K562 (cell line): ENCODE measurements around the gene MEF2D. TPM values are rescaled to one million over a fixed set of nuclear protein-coding genes. Genes with fewer than 3 reads are reported as not detected.

ENCODE experiments used
- BHLHE40 ChIP-seq: IDR thresholded peaks from 2 replicates; pipeline ENCODE4 v1.6.1; 2011; ENCODE audit warnings: low read length, improper control_type of control experiment
- CCNT2 ChIP-seq: IDR thresholded peaks from 2 replicates; pipeline ENCODE4 v1.6.1; 2011; ENCODE audit warnings: borderline replicate concordance, low read depth, mild to moderate bottlenecking, moderate library complexity, mixed read lengths, low read length; ENCODE audit not compliant: insufficient read length; ENCODE audit errors: extremely low read depth
- ETV6 ChIP-seq, 3 experiments: fragments of 150-350 bp in 1 of 3; sonication (generic) in 1 of 3; formaldehyde crosslinking in 1 of 3; IDR thresholded peaks; 2 replicates each; pipeline versions ENCODE4 v1.6.1 to v1.8.0; 2014 to 2022; ENCODE audit warnings: borderline replicate concordance in 2 of 3, low read depth in 2 of 3, antibody characterized with exemption in 1 of 3, low read length in 1 of 3, mild to moderate bottlenecking in 1 of 3, missing genetic modification reagents in 1 of 3
- FOXM1 ChIP-seq, 2 experiments: fragments of 450-650 bp in 1 of 2; sonication (generic) in 1 of 2; formaldehyde crosslinking in 1 of 2; IDR thresholded peaks; 2 replicates each; pipeline versions ENCODE4 v1.6.1 to v1.9.0; 2017 to 2022; ENCODE audit warnings: low read depth in 2 of 2, mild to moderate bottlenecking in 2 of 2, missing genetic modification reagents in 1 of 2, moderate library complexity in 1 of 2
- GABPB1 ChIP-seq: sonication (generic); formaldehyde crosslinking; IDR thresholded peaks from 2 replicates; pipeline ENCODE4 v1.8.0; 2022; ENCODE audit warnings: mild to moderate bottlenecking, missing genetic modification reagents
- GTF2F1 ChIP-seq: IDR thresholded peaks from 2 replicates; pipeline ENCODE4 v1.6.1; 2011; ENCODE audit warnings: low read depth, low read length, improper control_type of control experiment
- HDAC3 ChIP-seq: fragments of 450-650 bp; IDR thresholded peaks from 2 replicates; pipeline ENCODE4 v1.6.1; 2018; ENCODE audit warnings: borderline replicate concordance, mild to moderate bottlenecking, moderate library complexity; ENCODE audit not compliant: partially characterized antibody
- ILF3 ChIP-seq: fragments of 450-650 bp; IDR thresholded peaks from 2 replicates; pipeline ENCODE4 v1.6.1; 2018; ENCODE audit warnings: antibody characterized with exemption, mild to moderate bottlenecking, moderate library complexity, borderline replicate concordance
- MAZ ChIP-seq, 2 experiments: fragments of 450-650 bp in 1 of 2; sonication (generic) in 1 of 2; formaldehyde crosslinking; IDR thresholded peaks in 1 of 2; conservative IDR thresholded peaks in 1 of 2; 2 replicates each; pipeline versions ENCODE4 v1.4.0 to v1.5.0; 2020; ENCODE audit warnings: mild to moderate bottlenecking in 1 of 2, missing genetic modification reagents in 1 of 2
- MTA1 ChIP-seq: fragments of 450-650 bp; IDR thresholded peaks from 2 replicates; pipeline ENCODE4 v1.6.1; 2017; ENCODE audit warnings: borderline replicate concordance
- NBN ChIP-seq: fragments of 450-650 bp; IDR thresholded peaks from 2 replicates; pipeline ENCODE4 v1.6.1; 2016; ENCODE audit warnings: low read depth, mild to moderate bottlenecking
- NFIC ChIP-seq: fragments of 450-650 bp; IDR thresholded peaks from 2 replicates; pipeline ENCODE4 v1.6.1; 2017; ENCODE audit warnings: mild to moderate bottlenecking, inconsistent platforms
- POLR2H ChIP-seq: IDR thresholded peaks from 2 replicates; pipeline ENCODE4 v1.6.1; 2016; ENCODE audit warnings: missing genetic modification characterization, low read depth, mild to moderate bottlenecking, control low read depth, missing compliant biosample characterization, moderate library complexity
- SIN3A ChIP-seq, 2 experiments: fragments of 150-350 bp in 1 of 2; IDR thresholded peaks; 2 replicates each; pipeline ENCODE4 v1.6.1; 2011 to 2016; ENCODE audit warnings: borderline replicate concordance in 2 of 2, low read depth in 2 of 2, low read length in 2 of 2, mild to moderate bottlenecking in 2 of 2, moderate library complexity in 2 of 2; ENCODE audit not compliant: control insufficient read depth in 1 of 2
- SIN3B ChIP-seq: fragments of 450-650 bp; IDR thresholded peaks from 2 replicates; pipeline ENCODE4 v1.6.1; 2017; ENCODE audit warnings: low read depth, mild to moderate bottlenecking, moderate library complexity
- STAT5B ChIP-seq: fragments of 250-450 bp; sonication (Bioruptor Pico); IDR thresholded peaks from 2 replicates; pipeline ENCODE4 v1.8.0; 2021; ENCODE audit warnings: mild to moderate bottlenecking, inconsistent platforms
- TAF9B ChIP-seq: fragments of 450-650 bp; IDR thresholded peaks from 2 replicates; pipeline ENCODE4 v1.6.1; 2018; ENCODE audit warnings: mild to moderate bottlenecking; ENCODE audit not compliant: partially characterized antibody
- TGIF2 ChIP-seq: sonication (generic); formaldehyde crosslinking; IDR thresholded peaks from 2 replicates; pipeline ENCODE4 v1.8.1; 2022; ENCODE audit warnings: mild to moderate bottlenecking, missing genetic modification reagents, moderate library complexity
- ZNF79 ChIP-seq: fragments of 250-450 bp; sonication (Bioruptor Pico); IDR thresholded peaks from 2 replicates; pipeline ENCODE4 v1.4.0; 2020; ENCODE audit warnings: low read depth, mild to moderate bottlenecking, moderate library complexity
- polyA plus RNA-seq, 8 experiments: library from polyadenylated mRNA; depleted of rRNA in 4 of 8; stranded (reverse) in 5 of 8; unstranded in 3 of 8; fragments of >200 nt; fragmentation: Nextera tagmentation in 2 of 8; fragmentation: Illumina TruSeq in 1 of 8; extraction: Ambion mirVana in 2 of 8; extraction: Trizol in 1 of 8; gene quantifications; 2 replicates each; pipeline versions ENCODE4 v1.2.1 to v1.2.3, GENCODE V29; 2011 to 2014; ENCODE audit warnings: inconsistent platforms in 1 of 8, missing spikeins in 1 of 8
- total RNA-seq, 7 experiments: library from RNA; depleted of rRNA in 6 of 7; stranded (reverse); fragments of >200 nt in 6 of 7; fragmentation: Illumina TruSeq in 2 of 7; extraction: Trizol in 2 of 7; gene quantifications; 2 replicates each; pipeline versions ENCODE4 v1.2.1 to v1.2.3, GENCODE V29; 2011 to 2021; ENCODE audit warnings: low replicate concordance in 1 of 7
- TF ChIP-seq, protein P1 (sequence below): fragments of 250-450 bp; sonication (Bioruptor Pico); IDR thresholded peaks from 2 replicates; pipeline ENCODE4 v1.8.0; 2022; ENCODE audit warnings: moderate library complexity, mild to moderate bottlenecking, inconsistent platforms
- TF ChIP-seq, protein P2 (sequence below), 2 experiments: fragments of 450-650 bp in 1 of 2; sonication (generic) in 1 of 2; formaldehyde crosslinking in 1 of 2; IDR thresholded peaks in 1 of 2; conservative IDR thresholded peaks in 1 of 2; 2 replicates each; pipeline versions ENCODE4 v1.6.1 to v1.8.1; 2016 to 2023; ENCODE audit warnings: mild to moderate bottlenecking in 2 of 2, moderate library complexity in 2 of 2, inconsistent platforms in 1 of 2, missing genetic modification reagents in 1 of 2

Gene MEF2D
- total and polyA plus RNA-seq, 9 of the 15 experiments (the other 6 are each of a cell fraction or from before 2014, with no cell fraction given): 0.10 to 19.5 (median 2.6) TPM

GRCh38 chr1:156504821-156505678 is 4.5 kb upstream of the MEF2D start (continued):
- TF ChIP-seq NBN (peak; percentile 94; the same call in 1 of the 2 replicates), FOXM1 (IDR thresholded peaks at IDR 0.05; ENCODE audit: low read depth) (peak; percentile 87), FOXM1 (CRISPR knock-in tag; IDR thresholded peaks at IDR 0.05; ENCODE audit: low read depth) (no peak), MAZ (CRISPR knock-in tag; conservative IDR thresholded peaks at IDR 0.05 in 1 of 2, IDR thresholded peaks at IDR 0.05 in 1 of 2) (peak; percentile 95 to 97), HDAC3 (peak; percentile 63), MTA1 (peak; percentile 81; the same call in 1 of the 2 replicates), BHLHE40 (peak; percentile 96), ZNF79 (CRISPR knock-in tag) (0 out of 2 replicates have a peak, but pooled peaks have one; percentile 13), TGIF2 (no peak), NFIC (peak; percentile 52; the same call in 1 of the 2 replicates), SIN3B (0 out of 2 replicates have a peak, but pooled peaks have one; percentile 32), CCNT2 (peak; percentile 70), GTF2F1 (no peak), GABPB1 (CRISPR knock-in tag) (peak; percentile 49; the same call in 1 of the 2 replicates), STAT5B (CRISPR knock-in tag) (no peak), SIN3A (IDR thresholded peaks at IDR 0.05; ENCODE audit: borderline replicate concordance in 2 of 2, control insufficient read depth in 1 of 2, low read depth in 2 of 2, low read length in 2 of 2) (peak in 1 of 2 experiments; percentile 69; a peak in 1 of 4 replicates), TAF9B (peak; percentile 91), ILF3 (no peak), ETV6 (IDR thresholded peaks at IDR 0.05; ENCODE audit: borderline replicate concordance in 1 of 2, low read depth in 2 of 2, low read length in 1 of 2) (peak in 1 of 2 experiments; percentile 8; a peak in 1 of 4 replicates), ETV6 (CRISPR knock-in tag; IDR thresholded peaks at IDR 0.05; ENCODE audit: borderline replicate concordance) (no peak), POLR2H (no peak)
- TF ChIP-seq, protein P1, sequence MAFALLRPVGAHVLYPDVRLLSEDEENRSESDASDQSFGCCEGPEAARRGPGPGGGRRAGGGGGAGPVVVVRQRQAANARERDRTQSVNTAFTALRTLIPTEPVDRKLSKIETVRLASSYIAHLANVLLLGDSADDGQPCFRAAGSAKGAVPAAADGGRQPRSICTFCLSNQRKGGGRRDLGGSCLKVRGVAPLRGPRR (CRISPR knock-in tag): 0 out of 2 replicates have a peak, but pooled peaks have one; percentile 11
- TF ChIP-seq, protein P2, sequence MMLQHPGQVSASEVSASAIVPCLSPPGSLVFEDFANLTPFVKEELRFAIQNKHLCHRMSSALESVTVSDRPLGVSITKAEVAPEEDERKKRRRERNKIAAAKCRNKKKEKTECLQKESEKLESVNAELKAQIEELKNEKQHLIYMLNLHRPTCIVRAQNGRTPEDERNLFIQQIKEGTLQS (IDR thresholded peaks at IDR 0.05): peak; percentile 87
- TF ChIP-seq, protein P2 (CRISPR knock-in tag; conservative IDR thresholded peaks at IDR 0.05): peak; percentile 80
